ENCODE measurements around the gene TFG.

- TF ChIP-seq CTCF (IDR thresholded peaks at IDR 0.05) (no peak), POLR2A (IDR thresholded peaks at IDR 0.05) (no peak)
Measured at GRCh38 chr3:100662113-100662823, 47.0 kb upstream of the TFG start.

Data from thyroid gland (tissue), 4 donors.